Measurements from ENCODE around the gene RUFY3. TPM values are rescaled to one million over a fixed set of nuclear protein-coding genes. Genes with fewer than 3 reads are reported as not detected.

Gene RUFY3
- total and polyA plus RNA-seq, 2 of the 13 experiments (the other 11 are each of a cell fraction or from before 2014, with no cell fraction given), result 17.9 to 25.3 TPM

DNA sequence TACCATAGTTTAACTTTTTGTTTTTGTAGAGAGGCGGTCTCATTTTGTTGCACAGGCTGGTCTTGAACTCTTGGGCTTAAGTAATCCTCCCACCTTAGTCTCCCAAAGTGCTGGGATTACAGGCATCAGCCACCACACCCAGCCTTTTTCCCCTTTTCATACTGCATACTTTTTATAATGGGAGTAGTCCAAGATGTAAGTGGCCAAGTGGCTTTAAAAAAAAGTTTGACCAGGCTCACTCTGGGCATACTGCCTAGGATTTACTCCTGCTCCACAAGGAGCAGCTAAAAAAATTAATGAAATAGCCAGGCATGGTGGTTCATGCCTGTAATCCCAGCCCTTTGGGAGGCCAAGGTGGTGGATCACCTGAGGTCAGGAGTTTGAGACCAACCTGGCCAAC, 111.9 kb downstream of the RUFY3 start (continued):
- TF ChIP-seq, protein P1, sequence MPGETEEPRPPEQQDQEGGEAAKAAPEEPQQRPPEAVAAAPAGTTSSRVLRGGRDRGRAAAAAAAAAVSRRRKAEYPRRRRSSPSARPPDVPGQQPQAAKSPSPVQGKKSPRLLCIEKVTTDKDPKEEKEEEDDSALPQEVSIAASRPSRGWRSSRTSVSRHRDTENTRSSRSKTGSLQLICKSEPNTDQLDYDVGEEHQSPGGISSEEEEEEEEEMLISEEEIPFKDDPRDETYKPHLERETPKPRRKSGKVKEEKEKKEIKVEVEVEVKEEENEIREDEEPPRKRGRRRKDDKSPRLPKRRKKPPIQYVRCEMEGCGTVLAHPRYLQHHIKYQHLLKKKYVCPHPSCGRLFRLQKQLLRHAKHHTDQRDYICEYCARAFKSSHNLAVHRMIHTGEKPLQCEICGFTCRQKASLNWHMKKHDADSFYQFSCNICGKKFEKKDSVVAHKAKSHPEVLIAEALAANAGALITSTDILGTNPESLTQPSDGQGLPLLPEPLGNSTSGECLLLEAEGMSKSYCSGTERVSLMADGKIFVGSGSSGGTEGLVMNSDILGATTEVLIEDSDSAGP (CRISPR knock-in tag; IDR thresholded peaks at IDR 0.05; ENCODE audit: borderline replicate concordance), result no peak
- TF ChIP-seq GATA4 (IDR thresholded peaks at IDR 0.05; ENCODE audit: borderline replicate concordance, low read depth), result no peak
- no peak for TF ChIP-seq ZNF546 (CRISPR knock-in tag; conservative IDR thresholded peaks at IDR 0.05)
- no peak for TF ChIP-seq TARDBP (CRISPR knock-in tag; IDR thresholded peaks at IDR 0.05)
- no peak for TF ChIP-seq ZNF878 (CRISPR knock-in tag; IDR thresholded peaks at IDR 0.05)
- TF ChIP-seq FIP1L1 (IDR thresholded peaks at IDR 0.05; ENCODE audit: borderline replicate concordance, insufficient read depth, low read depth, low read length), result no peak
- TF ChIP-seq CC2D1A (CRISPR knock-in tag; IDR thresholded peaks at IDR 0.05), result no peak
- no peak for TF ChIP-seq ZNF549 (CRISPR knock-in tag; IDR thresholded peaks at IDR 0.05)
- TF ChIP-seq ZNF350 (CRISPR knock-in tag; IDR thresholded peaks at IDR 0.05; ENCODE audit: borderline replicate concordance, low read depth), result no peak
- no peak for TF ChIP-seq CCAR2 (optimal IDR thresholded peaks at IDR 0.05; ENCODE audit: low read depth, low read length)
- TF ChIP-seq ZNF773 (CRISPR knock-in tag; IDR thresholded peaks at IDR 0.05; ENCODE audit: borderline replicate concordance), result no peak
- TF ChIP-seq, protein P2, sequence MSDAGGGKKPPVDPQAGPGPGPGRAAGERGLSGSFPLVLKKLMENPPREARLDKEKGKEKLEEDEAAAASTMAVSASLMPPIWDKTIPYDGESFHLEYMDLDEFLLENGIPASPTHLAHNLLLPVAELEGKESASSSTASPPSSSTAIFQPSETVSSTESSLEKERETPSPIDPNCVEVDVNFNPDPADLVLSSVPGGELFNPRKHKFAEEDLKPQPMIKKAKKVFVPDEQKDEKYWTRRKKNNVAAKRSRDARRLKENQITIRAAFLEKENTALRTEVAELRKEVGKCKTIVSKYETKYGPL (CRISPR knock-in tag; IDR thresholded peaks at IDR 0.05), result no peak

DNA sequence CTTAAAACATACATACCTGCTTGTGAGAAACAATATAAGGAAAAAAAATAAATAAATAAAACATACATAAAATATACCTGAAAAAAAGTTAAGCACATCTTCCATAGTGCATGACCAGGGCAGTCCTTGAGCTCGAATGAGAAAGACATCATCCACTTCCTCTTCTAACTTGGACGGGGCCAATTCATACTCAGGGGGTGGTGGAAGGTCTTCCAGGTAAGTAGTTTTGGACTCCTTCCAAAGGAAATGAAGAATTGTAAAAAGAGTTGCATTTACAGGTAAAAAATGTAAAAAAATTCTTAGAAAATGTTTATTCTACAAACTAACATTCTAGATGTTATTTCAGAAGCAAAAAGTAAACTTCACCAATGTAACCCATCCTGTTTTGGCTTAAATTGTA, 114.3 kb downstream of the RUFY3 start:
- Histone ChIP-seq H3K4me2 (ENCODE audit: low read depth, low read length) (no peak overlapping the region), H3K36me3 (replicated peaks in 1 of 2; ENCODE audit: control insufficient read depth in 1 of 2, insufficient read depth in 2 of 2, low read length in 2 of 2) (peaks cover 3 to 34% of the 10 kb centered on the region in 2 experiments), H3K27me3 (ENCODE audit: control insufficient read depth in 1 of 2, insufficient read depth in 2 of 2, low read length in 2 of 2) (no peaks in the 10 kb centered on the region), H3K79me2 (ENCODE audit: insufficient read depth, low read length) (peaks cover 39% of the 10 kb centered on the region), H3K4me1 (ENCODE audit: insufficient read depth, low read length) (peaks cover 18% of the 10 kb centered on the region), H3K27ac (ENCODE audit: extremely low read length, insufficient read depth, low read length) (no peak overlapping the region), H2AFZ (ENCODE audit: low read length) (no peak overlapping the region), H4K20me1 (ENCODE audit: insufficient read depth, low read length) (peaks cover 25% of the 10 kb centered on the region), H3K4me3 (replicated peaks in 1 of 3; ENCODE audit: insufficient read depth in 1 of 3, low read depth in 2 of 3, low read length in 3 of 3) (no peak overlapping the region), H3K9me3 (ENCODE audit: low read length) (no peaks in the 10 kb centered on the region), H3K9ac (ENCODE audit: insufficient read depth, low read depth, low read length) (no peak overlapping the region)
- CTCF ChIA-PET (ENCODE audit: low intra/inter-chr PET ratio, low total read pairs), result no interaction called here
- intact Hi-C loops (cut with micrococcal nuclease; ENCODE audit: unreplicated experiment), result loop anchor here (5.0 kb wide), 3 partner anchors 66 to 156 kb away; partner anchors contain the start of genes DCK and MOB1B
- FAIRE-seq (no peak), DNase-seq (ENCODE audit: low spot score) (no peak), ATAC-seq (no peak)
- 96% methylated on average over 2 of the region's 2 CpGs for WGBS (ENCODE audit: low lambda C conversion rate)
- POLR2A ChIA-PET, result no interaction called here
- no TSS peak for BruUV-seq (replicated peaks)
- in situ Hi-C loops (cut with HindIII; ENCODE audit: extremely low pct_ligation_motif_present, low pct_unique_long_range_greater_than_20kb), result no loop called here
- TF ChIP-seq ZNF670 (CRISPR knock-in tag; IDR thresholded peaks at IDR 0.05; ENCODE audit: borderline replicate concordance) (no peak), KDM5B (CRISPR knock-in tag; IDR thresholded peaks at IDR 0.05; ENCODE audit: borderline replicate concordance) (no peak), ZNF598 (CRISPR knock-in tag; IDR thresholded peaks at IDR 0.05; ENCODE audit: borderline replicate concordance) (no peak), ZSCAN22 (CRISPR knock-in tag; IDR thresholded peaks at IDR 0.05) (no peak), ESRRA (CRISPR knock-in tag; IDR thresholded peaks at IDR 0.05; ENCODE audit: low read depth) (no peak), CENPX (CRISPR knock-in tag; IDR thresholded peaks at IDR 0.05) (no peak), ZMAT3 (CRISPR knock-in tag; conservative IDR thresholded peaks at IDR 0.05) (no peak)
- TF ChIP-seq, protein P3, sequence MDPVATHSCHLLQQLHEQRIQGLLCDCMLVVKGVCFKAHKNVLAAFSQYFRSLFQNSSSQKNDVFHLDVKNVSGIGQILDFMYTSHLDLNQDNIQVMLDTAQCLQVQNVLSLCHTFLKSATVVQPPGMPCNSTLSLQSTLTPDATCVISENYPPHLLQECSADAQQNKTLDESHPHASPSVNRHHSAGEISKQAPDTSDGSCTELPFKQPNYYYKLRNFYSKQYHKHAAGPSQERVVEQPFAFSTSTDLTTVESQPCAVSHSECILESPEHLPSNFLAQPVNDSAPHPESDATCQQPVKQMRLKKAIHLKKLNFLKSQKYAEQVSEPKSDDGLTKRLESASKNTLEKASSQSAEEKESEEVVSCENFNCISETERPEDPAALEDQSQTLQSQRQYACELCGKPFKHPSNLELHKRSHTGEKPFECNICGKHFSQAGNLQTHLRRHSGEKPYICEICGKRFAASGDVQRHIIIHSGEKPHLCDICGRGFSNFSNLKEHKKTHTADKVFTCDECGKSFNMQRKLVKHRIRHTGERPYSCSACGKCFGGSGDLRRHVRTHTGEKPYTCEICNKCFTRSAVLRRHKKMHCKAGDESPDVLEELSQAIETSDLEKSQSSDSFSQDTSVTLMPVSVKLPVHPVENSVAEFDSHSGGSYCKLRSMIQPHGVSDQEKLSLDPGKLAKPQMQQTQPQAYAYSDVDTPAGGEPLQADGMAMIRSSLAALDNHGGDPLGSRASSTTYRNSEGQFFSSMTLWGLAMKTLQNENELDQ (CRISPR knock-in tag; IDR thresholded peaks at IDR 0.05; ENCODE audit: borderline replicate concordance), result no peak
